DOHH2 (cell line): ENCODE data around the gene MAP1LC3B2.

Source experiments
- H3F3A ChIP-seq: fragments of 200-600 bp; sonication (generic), shearing (Covaris generic); 2 replicates; pipeline ENCODE4 v1.6.0; 2016; ENCODE audit warnings: antibody characterized with exemption, mild to moderate bottlenecking; ENCODE audit not compliant: control insufficient read depth, insufficient read depth
- H3K27ac ChIP-seq: fragments of 200-600 bp; sonication (generic); 2 replicates; pipeline ENCODE4 v1.5.1; 2014; ENCODE audit warnings: low read depth, mild to moderate bottlenecking, low read length, moderate library complexity
- H3K27me3 ChIP-seq: fragments of 200-600 bp; sonication (generic); 2 replicates; pipeline ENCODE4 v1.6.1; 2014; ENCODE audit warnings: mild to moderate bottlenecking, low read length, mixed read lengths; ENCODE audit not compliant: control insufficient read depth
- H3K36me3 ChIP-seq: fragments of 200-600 bp; sonication (generic); 2 replicates; pipeline ENCODE4 v1.6.1; 2014; ENCODE audit warnings: mild to moderate bottlenecking, low read length, moderate library complexity, mixed read lengths; ENCODE audit not compliant: control insufficient read depth
- H3K4me1 ChIP-seq: fragments of 200-600 bp; sonication (generic); 2 replicates; pipeline ENCODE4 v1.6.1; 2014; ENCODE audit warnings: mild to moderate bottlenecking, low read length, mixed read lengths; ENCODE audit not compliant: control insufficient read depth
- H3K4me2 ChIP-seq: fragments of 200-600 bp; sonication (generic); 2 replicates; pipeline ENCODE4 v1.6.0; 2014; ENCODE audit warnings: mild to moderate bottlenecking, low read length, moderate library complexity
- H3K4me3 ChIP-seq: fragments of 200-600 bp; sonication (generic); 2 replicates; pipeline ENCODE4 v1.5.1; 2014; ENCODE audit warnings: mild to moderate bottlenecking, low read length, mixed read lengths
- H3K79me2 ChIP-seq: fragments of 200-600 bp; sonication (generic); 2 replicates; pipeline ENCODE4 v1.6.1; 2014; ENCODE audit warnings: mild to moderate bottlenecking, low read length, mixed read lengths; ENCODE audit not compliant: control insufficient read depth
- H3K9me2 ChIP-seq: fragments of 200-600 bp; sonication (generic); replicated peaks from 2 replicates; pipeline ENCODE4 v1.6.1; 2014; ENCODE audit warnings: mild to moderate bottlenecking, low read length, mixed read lengths; ENCODE audit not compliant: control insufficient read depth
- H3K9me3 ChIP-seq: fragments of 200-600 bp; sonication (generic); 2 replicates; pipeline ENCODE4 v1.6.1; 2014; ENCODE audit warnings: antibody characterized with exemption, low read length, mixed read lengths; ENCODE audit not compliant: control insufficient read depth, insufficient read depth
- H4K20me1 ChIP-seq: fragments of 200-600 bp; sonication (generic); 2 replicates; pipeline ENCODE4 v1.6.0; 2014; ENCODE audit warnings: low read depth, mild to moderate bottlenecking, antibody characterized with exemption, low read length, moderate library complexity; ENCODE audit not compliant: control insufficient read depth, insufficient read depth
- CTCF ChIP-seq: fragments of 200-600 bp; sonication (generic); IDR thresholded peaks from one replicate; pipeline ENCODE4 v1.5.1; 2014; ENCODE audit warnings: antibody characterized with exemption, mild to moderate bottlenecking, low read depth, low read length; ENCODE audit not compliant: poor library complexity, severe bottlenecking
- EZH2phosphoT487 ChIP-seq: fragments of 200-600 bp; sonication (generic); IDR thresholded peaks from 2 replicates; pipeline ENCODE4 v1.6.1; 2017; ENCODE audit warnings: borderline replicate concordance, mild to moderate bottlenecking, antibody characterized with exemption, low read length, moderate library complexity, mixed read lengths

MAP1LC3B2 gene

GRCh38 chr12:116525418-116526001 lies 33.7 kb upstream of the MAP1LC3B2 start:
- Histone ChIP-seq H3K9me3 (no peaks in the 10 kb centered on the region), H3K27me3 (peaks cover 12% of the 10 kb centered on the region; the same call in 1 of the 2 replicates), H3K4me1 (no peaks in the 10 kb centered on the region), H3K36me3 (no peaks in the 10 kb centered on the region), H4K20me1 (no peaks in the 10 kb centered on the region), H3K4me2 (no peak overlapping the region), H3K27ac (no peak overlapping the region), H3K9me2 (no peaks in the 10 kb centered on the region), H3K4me3 (no peak overlapping the region), H3F3A (no peaks in the 10 kb centered on the region), H3K79me2 (no peaks in the 10 kb centered on the region)
- no peak for TF ChIP-seq EZH2phosphoT487
- no peak for TF ChIP-seq CTCF

- Histone ChIP-seq H3K36me3 (no peaks in the 10 kb centered on the region), H3K9me2 (no peaks in the 10 kb centered on the region), H3F3A (no peaks in the 10 kb centered on the region), H3K4me3 (no peak overlapping the region), H3K27me3 (peaks cover 6% of the 10 kb centered on the region; the same call in 1 of the 2 replicates), H3K79me2 (no peaks in the 10 kb centered on the region), H3K27ac (no peak overlapping the region), H3K4me2 (no peak overlapping the region), H4K20me1 (no peaks in the 10 kb centered on the region), H3K4me1 (peaks cover 2% of the 10 kb centered on the region), H3K9me3 (no peaks in the 10 kb centered on the region)
- TF ChIP-seq EZH2phosphoT487 (no peak), CTCF (no peak)
These were observed 31.1 kb upstream of the MAP1LC3B2 start for GRCh38 chr12:116528065-116528464.

- H3K4me1 ChIP-seq = peaks cover 6% of the 10 kb centered on the region
- H3F3A ChIP-seq = no peaks in the 10 kb centered on the region
- no peaks in the 10 kb centered on the region for H3K79me2 ChIP-seq
- H3K4me3 ChIP-seq = no peak overlapping the region
- no peaks in the 10 kb centered on the region for H3K9me2 ChIP-seq
- no peak overlapping the region for H3K4me2 ChIP-seq
- no peaks in the 10 kb centered on the region for H4K20me1 ChIP-seq
- peaks cover 10% of the 10 kb centered on the region; the same call in 1 of the 2 replicates for H3K27me3 ChIP-seq
- H3K9me3 ChIP-seq = no peaks in the 10 kb centered on the region
- TF ChIP-seq CTCF (no peak), EZH2phosphoT487 (no peak)
- H3K36me3 ChIP-seq = no peaks in the 10 kb centered on the region
- no peak overlapping the region for H3K27ac ChIP-seq
These were observed 30.7 kb upstream of the MAP1LC3B2 start for GRCh38 chr12:116528498-116528897.
